Measurements from ENCODE around the gene BMI1.

DNA sequence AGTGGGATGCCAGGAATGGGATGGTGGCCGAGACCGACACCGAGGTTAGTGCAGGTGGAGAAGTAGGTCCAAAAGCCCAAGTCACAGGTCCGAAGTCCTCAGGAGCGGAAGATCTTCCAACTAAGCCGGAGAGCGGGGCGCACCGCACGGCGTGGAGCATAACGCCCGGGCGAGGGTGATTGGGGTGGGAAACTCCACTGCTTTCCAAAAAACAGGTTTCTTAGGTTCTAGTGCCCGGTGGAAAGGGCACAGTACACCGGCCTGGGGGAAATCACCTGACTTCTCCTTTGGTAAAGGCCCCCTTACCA is 13.0 kb downstream of the BMI1 start:
- TF ChIP-seq, protein P1, sequence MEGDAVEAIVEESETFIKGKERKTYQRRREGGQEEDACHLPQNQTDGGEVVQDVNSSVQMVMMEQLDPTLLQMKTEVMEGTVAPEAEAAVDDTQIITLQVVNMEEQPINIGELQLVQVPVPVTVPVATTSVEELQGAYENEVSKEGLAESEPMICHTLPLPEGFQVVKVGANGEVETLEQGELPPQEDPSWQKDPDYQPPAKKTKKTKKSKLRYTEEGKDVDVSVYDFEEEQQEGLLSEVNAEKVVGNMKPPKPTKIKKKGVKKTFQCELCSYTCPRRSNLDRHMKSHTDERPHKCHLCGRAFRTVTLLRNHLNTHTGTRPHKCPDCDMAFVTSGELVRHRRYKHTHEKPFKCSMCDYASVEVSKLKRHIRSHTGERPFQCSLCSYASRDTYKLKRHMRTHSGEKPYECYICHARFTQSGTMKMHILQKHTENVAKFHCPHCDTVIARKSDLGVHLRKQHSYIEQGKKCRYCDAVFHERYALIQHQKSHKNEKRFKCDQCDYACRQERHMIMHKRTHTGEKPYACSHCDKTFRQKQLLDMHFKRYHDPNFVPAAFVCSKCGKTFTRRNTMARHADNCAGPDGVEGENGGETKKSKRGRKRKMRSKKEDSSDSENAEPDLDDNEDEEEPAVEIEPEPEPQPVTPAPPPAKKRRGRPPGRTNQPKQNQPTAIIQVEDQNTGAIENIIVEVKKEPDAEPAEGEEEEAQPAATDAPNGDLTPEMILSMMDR (IDR thresholded peaks at IDR 0.05): no peak
- TF ChIP-seq EZH2 (IDR thresholded peaks at IDR 0.05; ENCODE audit: borderline replicate concordance, insufficient read depth, low read depth, low read length, poor library complexity, severe bottlenecking): no peak

All from B cell (primary cell).